HEK293T (cell line): ENCODE results near the gene CEP85L.

Source experiments
- ARNT ChIP-seq: fragments of 450-650 bp; IDR thresholded peaks from 2 replicates; pipeline ENCODE4 v1.6.1; 2017; ENCODE audit warnings: mild to moderate bottlenecking
- BHLHE40 ChIP-seq: fragments of 450-650 bp; IDR thresholded peaks from 2 replicates; pipeline ENCODE4 v1.6.1; 2016; ENCODE audit warnings: mild to moderate bottlenecking, moderate library complexity, borderline replicate concordance
- CTBP1 ChIP-seq: fragments of 450-650 bp; IDR thresholded peaks from 2 replicates; pipeline ENCODE4 v1.6.1; 2016; ENCODE audit warnings: borderline replicate concordance
- ELF4 ChIP-seq: fragments of 450-650 bp; IDR thresholded peaks from 2 replicates; pipeline ENCODE4 v1.6.1; 2017; ENCODE audit warnings: antibody characterized with exemption
- FOXK2 ChIP-seq: fragments of 450-650 bp; IDR thresholded peaks from 2 replicates; pipeline ENCODE4 v1.6.1; 2016; ENCODE audit warnings: mild to moderate bottlenecking
- FOXM1 ChIP-seq: fragments of 450-650 bp; IDR thresholded peaks from 2 replicates; pipeline ENCODE4 v1.6.1; 2017; ENCODE audit warnings: mild to moderate bottlenecking, borderline replicate concordance
- LEF1 ChIP-seq: fragments of 450-650 bp; IDR thresholded peaks from 2 replicates; pipeline ENCODE4 v1.6.1; 2017; ENCODE audit warnings: mild to moderate bottlenecking, borderline replicate concordance
- SP1 ChIP-seq: fragments of 450-650 bp; IDR thresholded peaks from 2 replicates; pipeline ENCODE4 v1.6.1; 2017
- SUZ12 ChIP-seq: fragments of 450-650 bp; IDR thresholded peaks from 2 replicates; pipeline ENCODE4 v1.6.1; 2016; ENCODE audit warnings: mild to moderate bottlenecking
- ZNF384 ChIP-seq: fragments of 450-650 bp; IDR thresholded peaks from 2 replicates; pipeline ENCODE4 v1.6.1; 2016
- TF ChIP-seq, protein P1 (sequence below): fragments of 450-650 bp; IDR thresholded peaks from 2 replicates; pipeline ENCODE4 v1.6.1; 2016

GRCh38 chr6:118436482-118436881, 214.9 kb downstream of the CEP85L start:
- TF ChIP-seq FOXM1 (no peak), SP1 (no peak), BHLHE40 (no peak), LEF1 (no peak), ELF4 (no peak), ZNF384 (no peak), SUZ12 (no peak), CTBP1 (no peak), FOXK2 (no peak), ARNT (no peak)
- TF ChIP-seq, protein P1, sequence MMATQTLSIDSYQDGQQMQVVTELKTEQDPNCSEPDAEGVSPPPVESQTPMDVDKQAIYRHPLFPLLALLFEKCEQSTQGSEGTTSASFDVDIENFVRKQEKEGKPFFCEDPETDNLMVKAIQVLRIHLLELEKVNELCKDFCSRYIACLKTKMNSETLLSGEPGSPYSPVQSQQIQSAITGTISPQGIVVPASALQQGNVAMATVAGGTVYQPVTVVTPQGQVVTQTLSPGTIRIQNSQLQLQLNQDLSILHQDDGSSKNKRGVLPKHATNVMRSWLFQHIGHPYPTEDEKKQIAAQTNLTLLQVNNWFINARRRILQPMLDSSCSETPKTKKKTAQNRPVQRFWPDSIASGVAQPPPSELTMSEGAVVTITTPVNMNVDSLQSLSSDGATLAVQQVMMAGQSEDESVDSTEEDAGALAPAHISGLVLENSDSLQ: no peak
